HG03066 (cell line): Measurements from ENCODE around the gene GNB1L.

Experiments
- ATAC-seq: cut with Tn5 transposase; IDR thresholded peaks from one replicate; pipeline ENCODE4 v1.9.1; 2021; ENCODE audit warnings: low read depth; ENCODE audit not compliant: unreplicated experiment

GNB1L gene

GRCh38 chr22:19826619-19826950 lies 28.1 kb downstream of the GNB1L start:
- no peak for ATAC-seq

DNA sequence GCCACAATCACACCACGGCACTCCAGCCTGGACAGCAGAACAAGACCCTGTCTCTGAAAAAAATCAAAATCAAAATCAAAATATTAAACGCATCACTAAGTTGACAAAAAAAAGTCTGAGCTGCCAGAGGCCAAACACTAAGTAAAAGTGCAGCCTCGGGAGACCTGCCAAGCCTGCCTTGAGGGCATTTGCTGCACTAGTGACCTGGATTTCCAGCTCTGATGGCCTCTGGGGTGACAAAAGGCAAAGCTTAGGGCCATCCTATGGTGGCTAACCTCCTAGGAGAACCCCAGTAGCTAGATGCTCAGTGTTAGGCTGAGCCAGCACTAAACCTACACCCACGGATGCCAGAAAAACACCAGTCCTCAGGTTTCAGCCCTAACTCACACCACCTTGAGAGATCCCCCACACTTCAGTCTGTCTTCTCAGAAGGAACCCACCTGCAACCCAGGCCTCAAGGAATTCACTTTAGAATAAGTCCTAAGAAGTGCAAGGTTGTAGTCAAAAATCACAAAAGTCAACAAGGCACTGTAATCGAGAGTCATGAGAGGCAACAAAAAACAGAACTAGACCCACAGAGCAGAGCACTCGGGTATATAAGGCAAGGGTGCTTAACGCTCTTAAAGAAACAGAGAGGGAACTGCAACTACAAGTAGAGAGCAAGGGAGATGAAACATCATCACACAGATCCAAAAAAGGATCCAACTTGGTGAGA lies 28.6 kb downstream of the GNB1L start:
- ATAC-seq, result no peak

GRCh38 chr22:19824926-19825339 lies 29.7 kb downstream of the GNB1L start:
- no peak for ATAC-seq

DNA sequence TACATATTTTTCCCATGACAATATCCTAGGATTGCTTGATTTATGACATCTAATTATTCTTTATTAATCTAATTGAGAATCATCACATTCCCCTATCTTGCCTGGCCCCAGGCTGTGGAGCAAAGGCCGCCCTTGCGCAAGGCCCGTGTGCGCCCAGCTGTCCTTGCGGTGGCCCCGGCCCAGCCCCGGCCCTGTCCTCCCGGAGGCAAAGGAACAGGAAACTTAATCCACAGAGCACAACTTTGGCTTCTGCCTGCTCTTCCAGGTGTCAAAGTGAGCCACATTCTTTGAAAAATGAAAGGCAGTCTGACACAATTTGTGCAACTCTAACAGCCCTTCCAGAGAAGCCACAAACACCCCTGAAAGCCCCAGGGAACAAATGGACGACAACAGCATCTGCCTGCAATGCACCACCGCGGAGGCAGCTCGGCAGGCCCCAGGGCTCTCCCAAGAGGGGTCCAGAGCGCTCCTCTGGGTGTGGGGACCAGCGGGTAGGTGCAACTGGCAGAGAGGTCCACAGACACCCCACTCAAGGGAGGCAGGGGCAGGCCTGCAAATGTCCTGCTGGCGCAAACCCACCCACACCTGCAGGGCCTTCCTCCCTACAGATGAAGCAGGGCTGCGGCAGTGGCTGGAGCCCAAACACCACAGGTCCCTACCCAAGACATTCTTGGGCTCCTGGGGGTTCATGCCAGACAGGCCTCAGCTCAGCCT lies 30.3 kb downstream of the GNB1L start:
- no peak for ATAC-seq

- no peak for ATAC-seq
Observed at GRCh38 chr22:19823902-19824211, 30.8 kb downstream of the GNB1L start.

DNA sequence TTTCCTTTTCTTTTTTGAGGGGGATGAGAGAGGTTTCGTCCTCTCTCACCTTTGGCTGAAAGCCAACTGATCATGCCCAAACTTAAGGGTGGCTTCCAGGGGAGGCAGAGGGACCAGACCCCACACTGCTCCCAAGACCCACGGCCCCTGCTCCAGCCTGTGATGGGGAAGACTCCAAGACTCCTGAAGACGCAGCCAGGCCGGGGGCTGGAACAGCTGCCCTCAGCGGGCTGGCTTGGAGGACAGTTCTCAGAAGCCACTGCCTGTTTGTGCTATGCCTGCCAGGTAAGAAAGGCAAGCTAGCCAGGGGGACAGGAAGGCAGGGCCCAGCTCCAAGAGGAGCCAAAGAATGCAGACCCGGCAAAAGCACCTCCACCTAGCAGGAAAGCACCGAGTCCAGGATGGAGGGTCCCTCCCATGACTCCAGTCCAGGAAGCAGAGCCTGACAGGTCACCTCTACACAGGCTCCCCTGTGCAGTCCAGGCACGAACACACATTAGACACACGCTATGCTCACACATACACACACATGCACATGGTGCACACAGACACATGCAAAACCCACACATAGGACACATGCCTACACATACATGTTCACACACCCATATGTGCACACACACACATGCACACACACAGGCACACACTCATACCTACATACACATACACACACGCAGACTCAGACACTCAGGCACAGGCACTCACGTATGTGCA lies 31.3 kb downstream of the GNB1L start:
- ATAC-seq, result no peak

DNA sequence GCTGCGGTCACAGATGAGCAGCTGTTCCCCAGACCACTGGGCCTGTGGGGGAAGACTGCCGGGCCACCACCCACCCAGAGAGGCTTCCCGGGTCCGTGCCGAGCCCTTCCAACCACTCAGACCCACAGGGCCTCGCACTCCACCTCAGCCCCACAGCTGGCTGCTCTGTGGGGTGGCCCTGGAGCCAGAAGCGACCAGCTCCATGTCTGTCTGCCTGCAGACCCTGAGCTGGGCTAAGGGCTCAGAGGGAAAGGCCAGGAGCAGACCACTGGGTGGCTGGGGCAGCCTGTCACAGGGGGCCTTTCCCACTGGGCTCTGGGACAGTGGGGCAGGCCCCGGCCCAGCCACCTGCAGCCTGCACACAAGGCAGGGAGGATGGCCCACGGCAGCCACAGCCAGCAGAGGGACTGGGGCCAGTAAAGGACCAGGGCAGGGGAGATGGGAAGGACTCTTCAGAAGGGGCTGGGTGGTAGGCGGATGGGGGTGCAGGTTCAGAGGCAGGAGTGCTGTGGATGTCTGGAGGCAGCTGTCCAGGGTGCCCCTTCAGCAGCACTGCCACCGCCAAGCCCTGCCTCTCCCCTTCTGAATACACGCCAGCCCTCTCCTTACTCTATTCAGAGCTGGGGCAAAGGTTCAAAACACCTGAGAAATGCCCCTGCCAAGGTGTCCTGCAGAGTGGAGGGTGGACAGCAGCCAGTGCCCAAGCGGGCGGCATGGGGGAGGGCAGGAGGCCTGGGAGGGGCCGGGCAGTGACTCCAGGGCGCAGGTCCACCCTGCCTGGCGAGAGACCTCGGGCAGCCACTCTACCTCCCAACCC lies 32.2 kb downstream of the GNB1L start:
- no peak for ATAC-seq

DNA sequence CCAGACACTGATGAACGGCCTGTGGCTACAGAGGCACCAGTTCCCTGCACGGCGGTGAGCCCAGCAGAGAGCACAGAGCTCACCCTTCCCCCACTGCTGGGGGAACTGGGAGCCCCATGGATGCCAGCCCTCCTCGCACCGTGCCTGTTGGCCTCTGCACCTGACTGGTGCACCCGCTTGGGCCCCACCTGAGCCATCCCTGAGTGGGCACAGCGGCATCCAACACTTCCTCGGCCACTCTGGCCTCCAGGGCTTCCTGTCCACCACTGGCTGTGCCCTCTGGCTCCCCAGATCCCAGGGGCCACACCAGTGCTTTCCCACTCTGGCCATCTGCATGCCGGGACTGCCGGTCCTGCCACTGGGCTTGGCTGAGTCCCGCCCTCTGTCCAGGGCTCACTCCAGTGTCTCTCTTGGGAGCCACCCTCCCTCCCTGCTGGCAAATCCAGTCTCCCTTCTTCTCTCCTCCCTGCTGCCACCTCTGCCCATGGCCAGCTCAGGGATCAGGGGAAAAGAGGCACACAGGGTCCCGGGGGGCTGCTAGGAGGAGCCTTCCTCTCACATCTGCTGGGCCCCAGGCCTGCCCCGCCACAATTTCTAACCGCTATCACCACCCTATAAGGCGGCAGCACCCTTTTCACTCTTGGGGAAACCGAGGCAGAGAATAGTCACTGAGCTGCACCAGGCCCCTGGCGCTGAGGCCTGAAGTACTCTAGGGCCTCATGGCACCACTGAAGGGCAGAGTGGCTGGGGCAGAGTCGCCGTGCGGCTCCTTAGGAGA lies 33.0 kb downstream of the GNB1L start:
- ATAC-seq, result no peak

DNA sequence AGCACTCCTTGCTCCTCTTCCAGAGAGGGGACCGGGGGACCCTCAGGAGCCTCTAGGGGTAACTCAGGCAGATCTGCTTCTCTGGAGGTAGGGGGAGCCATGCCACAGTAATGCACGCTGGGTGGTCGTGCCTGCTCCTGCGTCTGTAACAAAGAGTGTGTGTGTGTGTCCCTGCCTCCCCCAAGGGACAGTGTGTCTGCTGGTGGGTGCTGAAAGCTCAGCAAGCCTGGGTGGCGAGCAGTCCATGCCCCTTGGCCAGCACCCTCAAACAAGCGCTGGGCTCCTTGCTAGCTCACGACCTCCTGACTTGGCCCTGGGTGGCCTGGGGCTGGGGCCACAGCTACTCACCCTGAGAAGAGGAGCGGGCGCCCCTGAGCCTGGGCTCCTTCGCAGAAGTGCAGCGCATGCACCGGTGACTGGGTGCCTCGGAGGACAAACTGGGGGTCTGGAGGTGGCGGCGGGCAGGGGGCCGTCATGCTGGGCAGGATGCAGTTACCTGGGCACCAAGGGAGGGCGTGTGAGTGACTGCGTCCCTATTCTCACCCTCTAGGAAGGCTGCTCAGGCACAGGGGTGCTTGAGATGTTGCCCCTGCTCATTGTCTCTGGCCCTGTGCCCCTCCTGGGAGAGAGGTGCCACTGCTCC lies 33.7 kb downstream of the GNB1L start:
- ATAC-seq, result no peak

- ATAC-seq, result no peak
Observed at GRCh38 chr22:19819911-19820879, 34.5 kb downstream of the GNB1L start.

DNA sequence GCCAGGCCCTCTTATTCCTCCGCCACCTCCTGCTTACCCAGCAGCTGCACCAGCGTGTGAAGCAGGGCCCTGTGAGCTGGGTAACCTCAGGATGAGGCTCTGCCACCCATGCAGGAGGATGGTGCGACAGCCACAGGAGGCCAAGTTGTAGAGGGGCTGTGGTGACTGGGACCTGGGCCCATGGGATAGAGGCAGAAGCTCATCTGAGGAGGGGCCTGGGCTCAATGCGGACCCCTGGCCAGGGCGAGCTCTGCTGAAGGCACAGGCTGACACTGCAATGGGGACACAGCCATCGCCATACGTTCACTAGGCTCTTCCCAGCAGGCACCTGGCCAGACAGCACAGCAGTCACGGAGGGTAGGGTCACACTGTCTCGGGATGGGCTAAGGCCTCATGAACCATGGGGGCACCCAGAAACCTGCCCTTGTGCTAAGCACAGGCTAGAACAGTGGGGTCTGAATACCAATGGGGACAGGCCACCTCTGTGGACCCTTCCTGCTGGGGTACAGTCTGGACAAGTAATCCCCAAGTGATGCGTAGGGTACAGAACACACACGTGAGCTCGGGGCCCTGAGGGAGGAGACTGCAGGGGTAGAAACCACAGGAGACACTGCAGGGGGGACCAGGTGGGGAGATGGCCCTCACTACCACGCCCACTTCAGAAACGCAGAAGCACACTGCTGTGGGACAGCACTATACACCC lies 35.3 kb downstream of the GNB1L start:
- no peak for ATAC-seq

- ATAC-seq, result no peak
Observed at GRCh38 chr22:19818324-19819207, 36.1 kb downstream of the GNB1L start.

DNA sequence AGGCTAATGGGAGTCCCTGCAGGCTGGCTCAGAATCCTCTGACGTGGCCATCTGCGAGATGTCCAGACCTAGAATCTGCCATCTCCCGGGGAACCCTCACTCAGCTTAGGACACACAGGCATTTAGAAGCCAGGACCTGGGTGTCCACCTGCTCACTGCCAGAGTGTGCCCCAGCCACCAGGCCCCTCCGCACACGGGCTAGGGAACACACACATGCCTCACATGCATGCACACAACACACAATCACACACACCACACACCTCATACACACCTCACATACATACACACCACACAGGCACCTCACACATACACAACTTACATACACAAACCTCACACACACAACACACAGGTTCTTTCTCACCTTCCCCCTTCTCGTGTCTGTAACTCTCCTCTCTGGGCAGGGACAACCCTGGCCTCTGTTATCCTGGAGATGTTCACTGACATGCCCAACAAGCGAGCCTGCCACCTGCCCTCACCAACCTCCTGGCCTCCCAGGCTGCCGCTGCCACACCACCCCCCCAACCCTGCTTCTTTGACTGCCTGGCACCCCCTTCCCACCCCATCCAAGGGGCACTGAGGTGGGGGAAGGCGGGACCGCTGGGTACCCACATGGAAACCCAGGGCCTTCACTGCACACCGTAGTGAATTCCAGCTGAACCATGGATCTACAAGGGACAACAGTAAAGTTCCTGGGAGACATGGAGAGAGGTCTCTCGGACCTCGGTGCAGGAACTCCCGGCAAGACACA lies 38.1 kb downstream of the GNB1L start:
- no peak for ATAC-seq

GRCh38 chr22:19815823-19816290 lies 38.8 kb downstream of the GNB1L start:
- no peak for ATAC-seq

- ATAC-seq, result no peak
Observed at GRCh38 chr22:19815093-19815822, 39.4 kb downstream of the GNB1L start.

- no peak for ATAC-seq
Observed at GRCh38 chr22:19814428-19814827, 40.2 kb downstream of the GNB1L start.
